HepG2 (cell line): ENCODE results near the gene RNF40. TPM values are rescaled to one million over a fixed set of nuclear protein-coding genes. Genes with fewer than 3 reads are reported as not detected.
A peak's percentile ranks its signal among the peaks of the same experiment; 100 is the strongest.

Experiments
- ARNTL ChIP-seq: sonication (generic); formaldehyde crosslinking; IDR thresholded peaks from 2 replicates; pipeline ENCODE4 v1.4.0; 2020; ENCODE audit warnings: mild to moderate bottlenecking, missing genetic modification reagents
- ISL2 ChIP-seq: sonication (generic); formaldehyde crosslinking; IDR thresholded peaks from 2 replicates; pipeline ENCODE4 v1.5.0; 2020; ENCODE audit warnings: missing genetic modification reagents
- POLR2AphosphoS2 ChIP-seq: IDR thresholded peaks from 2 replicates; pipeline ENCODE4 v1.6.1; 2011; ENCODE audit warnings: low read depth, low read length, improper control_type of control experiment
- REPIN1 ChIP-seq: sonication (generic); formaldehyde crosslinking; IDR thresholded peaks from 2 replicates; pipeline ENCODE4 v1.8.0; 2022; ENCODE audit warnings: missing genetic modification reagents, low read depth, mild to moderate bottlenecking, borderline replicate concordance
- TOE1 ChIP-seq: sonication (generic); formaldehyde crosslinking; IDR thresholded peaks from 2 replicates; pipeline ENCODE4 v1.4.0; 2020; ENCODE audit warnings: mild to moderate bottlenecking, missing genetic modification reagents
- YEATS2 ChIP-seq: sonication (generic); formaldehyde crosslinking; IDR thresholded peaks from 2 replicates; pipeline ENCODE4 v1.4.0; 2020; ENCODE audit warnings: missing genetic modification reagents, borderline replicate concordance
- ZBTB7A ChIP-seq: sonication (generic); formaldehyde crosslinking; IDR thresholded peaks from 2 replicates; pipeline ENCODE4 v1.8.0; 2022; ENCODE audit warnings: mild to moderate bottlenecking, missing genetic modification reagents
- ZFP36 ChIP-seq: fragments of 150-350 bp; IDR thresholded peaks from 2 replicates; pipeline ENCODE4 v1.6.1; 2018; ENCODE audit warnings: borderline replicate concordance, low read length, low read depth; ENCODE audit not compliant: partially characterized antibody
- ZMAT5 ChIP-seq: sonication (generic); formaldehyde crosslinking; IDR thresholded peaks from 2 replicates; pipeline ENCODE4 v1.5.0; 2020; ENCODE audit warnings: mild to moderate bottlenecking, low read depth, missing genetic modification reagents, borderline replicate concordance
- ZNF318 ChIP-seq: sonication (generic); formaldehyde crosslinking; IDR thresholded peaks from 2 replicates; pipeline ENCODE4 v1.4.0; 2020; ENCODE audit warnings: mild to moderate bottlenecking, missing genetic modification reagents
- ZNF451 ChIP-seq: sonication (generic); formaldehyde crosslinking; IDR thresholded peaks from 2 replicates; pipeline ENCODE4 v1.5.0; 2020; ENCODE audit warnings: mild to moderate bottlenecking, missing genetic modification reagents
- ZNF597 ChIP-seq: sonication (generic); formaldehyde crosslinking; IDR thresholded peaks from 2 replicates; pipeline ENCODE4 v1.5.0; 2020; ENCODE audit warnings: missing genetic modification reagents
- ZNF761 ChIP-seq: sonication (generic); formaldehyde crosslinking; conservative IDR thresholded peaks from 2 replicates; pipeline ENCODE4 v1.4.0; 2020; ENCODE audit warnings: mild to moderate bottlenecking, missing genetic modification reagents
- ZSCAN20 ChIP-seq: sonication (generic); formaldehyde crosslinking; IDR thresholded peaks from 2 replicates; pipeline ENCODE4 v1.4.0; 2020; ENCODE audit warnings: missing genetic modification reagents, mild to moderate bottlenecking, borderline replicate concordance
- polyA plus RNA-seq, 8 experiments: library from polyadenylated mRNA; depleted of rRNA in 3 of 8; stranded (reverse) in 7 of 8; unstranded in 1 of 8; fragments of >200 nt; fragmentation: Illumina TruSeq in 4 of 8; extraction: Trizol in 4 of 8; gene quantifications; 2 replicates each; pipeline versions ENCODE4 v1.2.1 to v1.2.3, GENCODE V29; 2011 to 2016; ENCODE audit warnings: low read depth in 4 of 8, missing spikeins in 1 of 8, mixed read lengths in 1 of 8; ENCODE audit not compliant: insufficient read depth in 1 of 8
- total RNA-seq, 5 experiments: library from RNA; depleted of rRNA; stranded (reverse); fragments of >200 nt; fragmentation: Illumina TruSeq; extraction: Trizol; gene quantifications; 2 replicates each; pipeline ENCODE4 v1.2.3, GENCODE V29; 2016; ENCODE audit warnings: low read depth in 1 of 5
- TF ChIP-seq, protein P1 (sequence below): IDR thresholded peaks from 2 replicates; pipeline ENCODE4 v1.6.1; 2012; ENCODE audit warnings: inconsistent platforms
- TF ChIP-seq, protein P2 (sequence below): sonication (generic); formaldehyde crosslinking; IDR thresholded peaks from 2 replicates; pipeline ENCODE4 v1.5.0; 2020; ENCODE audit warnings: missing genetic modification reagents, mild to moderate bottlenecking, borderline replicate concordance

RNF40 gene
- total and polyA plus RNA-seq, 2 of the 13 experiments (the other 11 are each of a cell fraction or from before 2014, with no cell fraction given) = 84.0 to 85.6 TPM

GRCh38 chr16:30775392-30776188, 13.5 kb downstream of the RNF40 start (continued):
- TF ChIP-seq ZNF597 (CRISPR knock-in tag) (0 out of 2 replicates have a peak, but pooled peaks have one; percentile 89), YEATS2 (CRISPR knock-in tag) (peak; percentile 59), ZSCAN20 (CRISPR knock-in tag) (no peak; the same call in 1 of the 2 replicates), ZMAT5 (no peak), ZFP36 (no peak), ARNTL (peak; percentile 54; the same call in 1 of the 2 replicates), ZNF318 (CRISPR knock-in tag) (peak; percentile 79; the same call in 1 of the 2 replicates), ZBTB7A (CRISPR knock-in tag) (no peak; the same call in 1 of the 2 replicates), TOE1 (CRISPR knock-in tag) (0 out of 2 replicates have a peak, but pooled peaks have one; percentile 37), REPIN1 (CRISPR knock-in tag) (peak; percentile 66), ZNF761 (CRISPR knock-in tag) (peak; percentile 93), POLR2AphosphoS2 (no peak; the same call in none of the 2 replicates), ZNF451 (CRISPR knock-in tag) (peak; percentile 80; the same call in 1 of the 2 replicates), ISL2 (CRISPR knock-in tag) (no peak; the same call in 1 of the 2 replicates)
- TF ChIP-seq, protein P1, sequence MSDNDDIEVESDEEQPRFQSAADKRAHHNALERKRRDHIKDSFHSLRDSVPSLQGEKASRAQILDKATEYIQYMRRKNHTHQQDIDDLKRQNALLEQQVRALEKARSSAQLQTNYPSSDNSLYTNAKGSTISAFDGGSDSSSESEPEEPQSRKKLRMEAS = peak; percentile 89
- TF ChIP-seq, protein P2, sequence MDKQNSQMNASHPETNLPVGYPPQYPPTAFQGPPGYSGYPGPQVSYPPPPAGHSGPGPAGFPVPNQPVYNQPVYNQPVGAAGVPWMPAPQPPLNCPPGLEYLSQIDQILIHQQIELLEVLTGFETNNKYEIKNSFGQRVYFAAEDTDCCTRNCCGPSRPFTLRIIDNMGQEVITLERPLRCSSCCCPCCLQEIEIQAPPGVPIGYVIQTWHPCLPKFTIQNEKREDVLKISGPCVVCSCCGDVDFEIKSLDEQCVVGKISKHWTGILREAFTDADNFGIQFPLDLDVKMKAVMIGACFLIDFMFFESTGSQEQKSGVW (CRISPR knock-in tag) = no peak
